ENCODE data around the gene TMEM255B.
A peak's percentile ranks its signal among the peaks of the same experiment; 100 is the strongest.
"Not testable (repeated sequence)": the region's sequence is repeated elsewhere in the genome, so short reads cannot be mapped to it uniquely, and the experiment has no call there.

TMEM255B gene

GRCh38 chr13:113825841-113826240 is 66.8 kb downstream of the TMEM255B start:
- ATAC-seq: peak; percentile 33
- no peak overlapping the region for H3K4me3 Mint-ChIP-seq
- no peak overlapping the region for H3K27ac Mint-ChIP-seq

GRCh38 chr13:113826446-113826845 is 67.4 kb downstream of the TMEM255B start:
- not testable (repeated sequence) for H3K27me3 Mint-ChIP-seq, H3K27ac Mint-ChIP-seq, H3K4me1 Mint-ChIP-seq, ATAC-seq, DNase-seq, H3K9me3 Mint-ChIP-seq, H3K4me3 Mint-ChIP-seq

More at GRCh38 chr13:113825841-113826240, 66.8 kb downstream of the TMEM255B start:
- DNase-seq: no peak
- Mint-ChIP-seq H3K4me1 (no peaks in the 10 kb centered on the region), H3K27me3 (no peaks in the 10 kb centered on the region), H3K9me3 (no peaks in the 10 kb centered on the region)

DNA sequence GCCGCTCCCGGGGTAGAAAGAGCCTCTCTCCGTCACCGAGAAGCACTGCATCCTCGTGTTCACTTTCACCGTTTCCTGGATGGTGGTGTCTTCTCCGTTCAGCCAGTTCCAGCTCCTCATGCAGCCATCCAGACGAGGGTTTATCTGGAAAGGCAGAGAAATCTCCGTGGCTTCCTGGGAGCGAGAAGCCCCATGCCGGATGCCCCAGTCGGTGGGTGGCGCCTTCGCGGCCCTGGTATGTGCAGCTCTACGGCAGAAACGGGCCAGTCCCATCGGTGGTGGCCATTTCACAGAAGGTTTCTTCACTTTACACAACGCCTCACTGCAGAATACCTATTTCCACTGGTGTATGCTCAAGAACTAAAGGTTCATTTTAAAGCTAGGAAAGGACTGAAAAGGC is 68.0 kb downstream of the TMEM255B start:
- Mint-ChIP-seq H3K27ac (no peak overlapping the region), H3K9me3 (no peaks in the 10 kb centered on the region)

GRCh38 chr13:113828282-113828825 is 69.3 kb downstream of the TMEM255B start:
- no peak for ATAC-seq
- Mint-ChIP-seq H3K27me3 (no peaks in the 10 kb centered on the region), H3K27ac (no peak overlapping the region), H3K4me3 (no peak overlapping the region), H3K9me3 (no peaks in the 10 kb centered on the region), H3K4me1 (no peaks in the 10 kb centered on the region)
- DNase-seq: no peak

More for the DNA sequence above, 68.0 kb downstream of the TMEM255B start:
- Mint-ChIP-seq H3K27me3 (no peaks in the 10 kb centered on the region), H3K4me3 (no peak overlapping the region), H3K4me1 (no peaks in the 10 kb centered on the region)
- DNase-seq (no peak), ATAC-seq (no peak)

GRCh38 chr13:113830426-113830950 is 71.5 kb downstream of the TMEM255B start:
- not testable (repeated sequence) for ATAC-seq, H3K9me3 Mint-ChIP-seq, H3K27me3 Mint-ChIP-seq, H3K4me1 Mint-ChIP-seq, DNase-seq, H3K27ac Mint-ChIP-seq, H3K4me3 Mint-ChIP-seq

DNA sequence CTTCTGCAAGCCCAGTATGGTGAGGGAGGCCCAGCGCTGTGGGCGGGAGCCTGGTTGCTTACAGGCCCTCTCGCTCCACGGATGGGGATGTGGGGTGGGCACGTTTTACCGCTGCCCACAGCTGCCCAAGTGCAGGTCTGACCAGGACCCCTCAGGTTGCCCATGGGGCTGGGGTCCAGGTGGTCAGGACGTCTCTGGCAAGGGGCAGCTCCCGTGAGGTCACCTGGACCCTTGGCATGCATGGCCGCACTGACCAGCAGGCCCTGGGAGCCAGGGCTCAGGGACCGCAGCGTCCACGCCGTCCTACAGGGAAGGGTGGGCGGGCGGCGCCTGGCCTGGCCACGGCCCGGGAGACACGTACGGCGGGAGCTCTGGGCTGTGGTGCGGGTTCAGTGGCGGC is 72.0 kb downstream of the TMEM255B start:
- no peak overlapping the region for H3K4me3 Mint-ChIP-seq
- H3K27ac Mint-ChIP-seq: no peak overlapping the region
- DNase-seq: no peak
- H3K9me3 Mint-ChIP-seq: no peaks in the 10 kb centered on the region
- peaks cover 5% of the 10 kb centered on the region for H3K4me1 Mint-ChIP-seq
- H3K27me3 Mint-ChIP-seq: no peaks in the 10 kb centered on the region
- peak; percentile 21 for ATAC-seq

- no peak overlapping the region for H3K27ac Mint-ChIP-seq
- H3K4me1 Mint-ChIP-seq: peaks cover 10% of the 10 kb centered on the region
- ATAC-seq (no peak), DNase-seq (no peak)
- H3K27me3 Mint-ChIP-seq: peaks cover 5% of the 10 kb centered on the region
- no peaks in the 10 kb centered on the region for H3K9me3 Mint-ChIP-seq
- no peak overlapping the region for H3K4me3 Mint-ChIP-seq
Observed at GRCh38 chr13:113832205-113832604, 73.2 kb downstream of the TMEM255B start.

GRCh38 chr13:113832631-113833030 is 73.6 kb downstream of the TMEM255B start:
- ATAC-seq: no peak
- Mint-ChIP-seq H3K27ac (no peak overlapping the region), H3K4me3 (no peak overlapping the region), H3K4me1 (peaks cover 14% of the 10 kb centered on the region), H3K9me3 (no peaks in the 10 kb centered on the region), H3K27me3 (peaks cover 9% of the 10 kb centered on the region)
- no peak for DNase-seq

GRCh38 chr13:113833111-113833830 is 74.2 kb downstream of the TMEM255B start:
- Mint-ChIP-seq H3K4me3 (no peak overlapping the region), H3K27me3 (peaks cover 15% of the 10 kb centered on the region), H3K4me1 (peaks cover 19% of the 10 kb centered on the region), H3K9me3 (no peaks in the 10 kb centered on the region), H3K27ac (no peak overlapping the region)
- ATAC-seq (no peak), DNase-seq (no peak)

DNA sequence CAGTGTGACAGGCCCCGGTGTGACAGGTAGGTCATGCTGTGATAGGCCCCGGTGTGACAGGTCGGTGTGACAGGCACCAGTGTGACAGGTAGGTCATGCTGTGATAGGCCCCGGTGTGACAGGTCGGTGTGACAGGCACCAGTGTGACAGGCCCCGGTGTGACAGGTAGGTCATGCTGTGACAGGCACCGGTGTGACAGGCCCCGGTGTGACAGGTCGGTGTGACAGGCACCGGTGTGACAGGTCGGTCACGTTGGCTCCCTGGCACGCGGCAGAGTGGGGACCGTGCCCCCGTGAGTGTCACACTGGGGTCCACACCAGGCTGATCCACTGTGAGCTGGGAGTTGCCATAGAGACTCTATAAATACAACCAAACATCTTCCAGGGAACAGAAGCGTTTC is 75.0 kb downstream of the TMEM255B start:
- not testable (repeated sequence) for ATAC-seq, DNase-seq, H3K9me3 Mint-ChIP-seq, H3K4me3 Mint-ChIP-seq, H3K27ac Mint-ChIP-seq
- H3K27me3 Mint-ChIP-seq: peaks cover 15% of the 10 kb centered on the region
- peaks cover 19% of the 10 kb centered on the region for H3K4me1 Mint-ChIP-seq

DNA sequence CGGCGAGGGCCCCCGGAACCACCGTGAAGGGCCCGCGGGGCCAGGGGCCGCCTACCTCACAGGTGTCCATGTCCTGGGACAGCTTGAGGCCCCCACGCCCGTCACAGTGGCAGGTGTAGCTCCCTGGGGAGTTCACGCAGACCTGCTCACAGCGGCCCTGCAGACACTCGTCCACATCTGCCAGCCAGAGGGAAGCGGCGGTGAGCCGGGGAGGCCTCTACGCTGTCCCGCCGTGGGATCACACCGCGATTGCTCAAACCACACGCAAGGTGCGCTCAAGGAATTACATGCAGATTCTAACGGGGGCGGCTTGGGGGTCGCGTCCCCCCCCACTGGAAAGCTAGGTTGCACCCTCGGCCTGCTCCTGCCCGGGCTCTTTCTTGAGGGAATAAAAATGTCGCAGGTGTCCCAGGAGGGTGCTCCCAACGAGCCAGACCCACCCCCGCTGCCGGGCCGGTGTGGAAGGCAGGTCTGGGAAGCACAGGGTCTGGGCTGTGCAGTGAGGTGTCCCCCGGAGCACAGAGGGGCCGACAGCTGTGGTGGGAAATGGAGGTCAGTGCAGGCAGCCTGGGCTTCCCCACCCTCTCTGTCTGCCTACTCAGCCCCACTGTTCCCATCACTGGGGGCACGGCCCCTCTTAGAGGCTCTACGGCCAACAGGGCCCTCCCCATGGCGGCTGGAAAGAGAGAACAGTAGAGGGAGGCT is 75.6 kb downstream of the TMEM255B start:
- Mint-ChIP-seq H3K4me3 (no peak overlapping the region), H3K9me3 (no peaks in the 10 kb centered on the region), H3K27ac (no peak overlapping the region), H3K27me3 (peaks cover 15% of the 10 kb centered on the region), H3K4me1 (peaks cover 24% of the 10 kb centered on the region)
- no peak for DNase-seq
- ATAC-seq: no peak

GRCh38 chr13:113835461-113836270 is 76.6 kb downstream of the TMEM255B start:
- Mint-ChIP-seq H3K4me3 (no peak overlapping the region), H3K4me1 (peaks cover 34% of the 10 kb centered on the region), H3K9me3 (no peaks in the 10 kb centered on the region), H3K27ac (peak overlapping the region; percentile 76), H3K27me3 (peaks cover 15% of the 10 kb centered on the region)
- DNase-seq: no peak
- no peak for ATAC-seq

- peaks cover 47% of the 10 kb centered on the region for H3K4me1 Mint-ChIP-seq
- H3K9me3 Mint-ChIP-seq: peaks cover 2 to 9% of the 10 kb centered on the region in 2 donors
- H3K27me3 Mint-ChIP-seq: peaks cover 26% of the 10 kb centered on the region
- ATAC-seq: peak; percentile 7
- DNase-seq: no peak
- H3K27ac Mint-ChIP-seq: peak overlapping the region; percentile 27 to 72
- H3K4me3 Mint-ChIP-seq: no peak overlapping the region
Observed at GRCh38 chr13:113836768-113837559, 77.9 kb downstream of the TMEM255B start.

DNA sequence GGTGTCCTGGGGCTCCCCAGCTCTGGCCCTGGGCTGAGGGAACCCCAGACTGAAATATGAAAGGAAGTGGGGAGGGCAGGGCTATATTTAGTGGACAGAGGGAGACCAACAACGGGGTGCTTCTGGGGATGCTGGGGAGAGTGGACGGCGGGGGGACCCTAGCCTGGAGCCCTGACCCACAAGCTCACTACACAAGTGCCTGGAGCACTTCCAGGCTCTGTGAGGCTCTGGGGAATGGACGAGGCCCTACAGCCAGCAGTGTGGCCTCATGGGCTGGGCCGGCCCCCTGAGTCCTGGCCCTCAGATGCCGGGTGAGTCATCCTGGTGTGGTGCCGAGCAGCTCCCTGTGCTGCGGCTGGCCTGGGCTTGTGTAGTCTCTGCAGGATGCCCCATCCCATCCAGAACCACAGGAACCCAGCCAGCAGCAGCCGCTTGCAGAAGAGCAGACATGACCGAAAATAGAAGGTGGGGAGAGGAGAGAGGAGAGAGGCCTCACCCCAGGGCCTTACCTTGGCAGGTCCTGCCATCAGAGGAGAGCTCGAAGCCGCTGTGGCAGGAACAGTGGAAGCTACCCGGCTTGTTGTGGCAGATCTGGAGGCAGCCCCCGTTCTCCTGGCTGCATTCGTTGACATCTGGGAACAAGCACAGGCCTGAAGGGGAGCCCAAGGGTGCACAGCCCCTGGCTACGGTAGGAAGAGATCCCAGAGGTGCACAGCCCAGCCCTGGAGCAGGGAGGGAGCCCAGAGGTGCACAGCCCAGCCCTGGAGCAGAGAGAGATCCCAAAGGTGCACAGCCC is 78.7 kb downstream of the TMEM255B start:
- no peak for DNase-seq
- no peak overlapping the region for H3K4me3 Mint-ChIP-seq
- peak; percentile 16 for ATAC-seq
- H3K4me1 Mint-ChIP-seq: peaks cover 55% of the 10 kb centered on the region
- peaks cover 5 to 15% of the 10 kb centered on the region in 2 donors for H3K9me3 Mint-ChIP-seq
- H3K27ac Mint-ChIP-seq: peak overlapping the region; percentile 7 to 54
- H3K27me3 Mint-ChIP-seq: peaks cover 30% of the 10 kb centered on the region
